ENCODE results near the gene NOL12.

The NOL12 gene

GRCh38 chr22:37696657-37697537 is 10.8 kb downstream of the NOL12 start, which contains the start of gene TRIOBP (continued):
- TF ChIP-seq, protein P1, sequence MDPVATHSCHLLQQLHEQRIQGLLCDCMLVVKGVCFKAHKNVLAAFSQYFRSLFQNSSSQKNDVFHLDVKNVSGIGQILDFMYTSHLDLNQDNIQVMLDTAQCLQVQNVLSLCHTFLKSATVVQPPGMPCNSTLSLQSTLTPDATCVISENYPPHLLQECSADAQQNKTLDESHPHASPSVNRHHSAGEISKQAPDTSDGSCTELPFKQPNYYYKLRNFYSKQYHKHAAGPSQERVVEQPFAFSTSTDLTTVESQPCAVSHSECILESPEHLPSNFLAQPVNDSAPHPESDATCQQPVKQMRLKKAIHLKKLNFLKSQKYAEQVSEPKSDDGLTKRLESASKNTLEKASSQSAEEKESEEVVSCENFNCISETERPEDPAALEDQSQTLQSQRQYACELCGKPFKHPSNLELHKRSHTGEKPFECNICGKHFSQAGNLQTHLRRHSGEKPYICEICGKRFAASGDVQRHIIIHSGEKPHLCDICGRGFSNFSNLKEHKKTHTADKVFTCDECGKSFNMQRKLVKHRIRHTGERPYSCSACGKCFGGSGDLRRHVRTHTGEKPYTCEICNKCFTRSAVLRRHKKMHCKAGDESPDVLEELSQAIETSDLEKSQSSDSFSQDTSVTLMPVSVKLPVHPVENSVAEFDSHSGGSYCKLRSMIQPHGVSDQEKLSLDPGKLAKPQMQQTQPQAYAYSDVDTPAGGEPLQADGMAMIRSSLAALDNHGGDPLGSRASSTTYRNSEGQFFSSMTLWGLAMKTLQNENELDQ (tag by site-specific recombination; IDR thresholded peaks at IDR 0.05; ENCODE audit: low read depth), result no peak
- TF ChIP-seq ZNF776 (tag by site-specific recombination; IDR thresholded peaks at IDR 0.05; ENCODE audit: borderline replicate concordance) (no peak), PRDM1 (tag by site-specific recombination; IDR thresholded peaks at IDR 0.05) (no peak), ZNF658 (tag by site-specific recombination; IDR thresholded peaks at IDR 0.05) (no peak), ZNF214 (tag by site-specific recombination; IDR thresholded peaks at IDR 0.05; ENCODE audit: borderline replicate concordance) (no peak), SP7 (tag by site-specific recombination; IDR thresholded peaks at IDR 0.05) (peak; percentile 41; the same call in 1 of the 2 replicates), ZNF169 (tag by site-specific recombination; IDR thresholded peaks at IDR 0.05) (no peak), ZNF175 (tag by site-specific recombination; IDR thresholded peaks at IDR 0.05) (no peak), ZNF521 (tag by site-specific recombination; IDR thresholded peaks at IDR 0.05) (no peak), BCL11B (tag by site-specific recombination; IDR thresholded peaks at IDR 0.05; ENCODE audit: low read depth) (no peak), ZNF677 (tag by site-specific recombination; IDR thresholded peaks at IDR 0.05) (no peak), ZBTB17 (tag by site-specific recombination; IDR thresholded peaks at IDR 0.05) (peak; percentile 81), ZNF266 (tag by site-specific recombination; IDR thresholded peaks at IDR 0.05; ENCODE audit: low read depth) (no peak), ZEB2 (tag by site-specific recombination; IDR thresholded peaks at IDR 0.05) (peak; percentile 62; the same call in 1 of the 2 replicates), ZBTB8A (tag by site-specific recombination; IDR thresholded peaks at IDR 0.05) (peak; percentile 89), TRIM28 (IDR thresholded peaks at IDR 0.05; ENCODE audit: borderline replicate concordance, low read length) (no peak), ZNF660 (tag by site-specific recombination; IDR thresholded peaks at IDR 0.05) (no peak), GLIS2 (tag by site-specific recombination; IDR thresholded peaks at IDR 0.05) (peak; percentile 90), ZNF16 (tag by site-specific recombination; IDR thresholded peaks at IDR 0.05; ENCODE audit: low read depth) (no peak), ZNF596 (tag by site-specific recombination; IDR thresholded peaks at IDR 0.05) (no peak), HOXA7 (CRISPR knock-in tag; IDR thresholded peaks at IDR 0.05; ENCODE audit: borderline replicate concordance) (no peak), SP3 (tag by site-specific recombination; IDR thresholded peaks at IDR 0.05) (peak; percentile 35; the same call in 1 of the 2 replicates), ZNF777 (tag by site-specific recombination; IDR thresholded peaks at IDR 0.05; ENCODE audit: borderline replicate concordance) (no peak), ZSCAN23 (tag by site-specific recombination; IDR thresholded peaks at IDR 0.05) (no peak), KLF10 (tag by site-specific recombination; IDR thresholded peaks at IDR 0.05) (0 out of 2 replicates have a peak, but pooled peaks have one; percentile 20), IKZF3 (tag by site-specific recombination; IDR thresholded peaks at IDR 0.05) (peak; percentile 61; the same call in 1 of the 2 replicates), ZNF624 (tag by site-specific recombination; IDR thresholded peaks at IDR 0.05) (no peak), ZBTB48 (tag by site-specific recombination; IDR thresholded peaks at IDR 0.05) (no peak), ZNF10 (tag by site-specific recombination; IDR thresholded peaks at IDR 0.05) (no peak), ZNF112 (tag by site-specific recombination; IDR thresholded peaks at IDR 0.05) (no peak), ZNF37A (tag by site-specific recombination; IDR thresholded peaks at IDR 0.05) (no peak), ZNF785 (tag by site-specific recombination; IDR thresholded peaks at IDR 0.05) (no peak), ZNF184 (tag by site-specific recombination; IDR thresholded peaks at IDR 0.05) (no peak)
- TF ChIP-seq, protein P2, sequence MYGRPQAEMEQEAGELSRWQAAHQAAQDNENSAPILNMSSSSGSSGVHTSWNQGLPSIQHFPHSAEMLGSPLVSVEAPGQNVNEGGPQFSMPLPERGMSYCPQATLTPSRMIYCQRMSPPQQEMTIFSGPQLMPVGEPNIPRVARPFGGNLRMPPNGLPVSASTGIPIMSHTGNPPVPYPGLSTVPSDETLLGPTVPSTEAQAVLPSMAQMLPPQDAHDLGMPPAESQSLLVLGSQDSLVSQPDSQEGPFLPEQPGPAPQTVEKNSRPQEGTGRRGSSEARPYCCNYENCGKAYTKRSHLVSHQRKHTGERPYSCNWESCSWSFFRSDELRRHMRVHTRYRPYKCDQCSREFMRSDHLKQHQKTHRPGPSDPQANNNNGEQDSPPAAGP (tag by site-specific recombination; IDR thresholded peaks at IDR 0.05), result peak; percentile 46; the same call in 1 of the 2 replicates
- TF ChIP-seq, protein P3, sequence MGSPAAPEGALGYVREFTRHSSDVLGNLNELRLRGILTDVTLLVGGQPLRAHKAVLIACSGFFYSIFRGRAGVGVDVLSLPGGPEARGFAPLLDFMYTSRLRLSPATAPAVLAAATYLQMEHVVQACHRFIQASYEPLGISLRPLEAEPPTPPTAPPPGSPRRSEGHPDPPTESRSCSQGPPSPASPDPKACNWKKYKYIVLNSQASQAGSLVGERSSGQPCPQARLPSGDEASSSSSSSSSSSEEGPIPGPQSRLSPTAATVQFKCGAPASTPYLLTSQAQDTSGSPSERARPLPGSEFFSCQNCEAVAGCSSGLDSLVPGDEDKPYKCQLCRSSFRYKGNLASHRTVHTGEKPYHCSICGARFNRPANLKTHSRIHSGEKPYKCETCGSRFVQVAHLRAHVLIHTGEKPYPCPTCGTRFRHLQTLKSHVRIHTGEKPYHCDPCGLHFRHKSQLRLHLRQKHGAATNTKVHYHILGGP (tag by site-specific recombination; IDR thresholded peaks at IDR 0.05), result no peak
- TF ChIP-seq, protein P4, sequence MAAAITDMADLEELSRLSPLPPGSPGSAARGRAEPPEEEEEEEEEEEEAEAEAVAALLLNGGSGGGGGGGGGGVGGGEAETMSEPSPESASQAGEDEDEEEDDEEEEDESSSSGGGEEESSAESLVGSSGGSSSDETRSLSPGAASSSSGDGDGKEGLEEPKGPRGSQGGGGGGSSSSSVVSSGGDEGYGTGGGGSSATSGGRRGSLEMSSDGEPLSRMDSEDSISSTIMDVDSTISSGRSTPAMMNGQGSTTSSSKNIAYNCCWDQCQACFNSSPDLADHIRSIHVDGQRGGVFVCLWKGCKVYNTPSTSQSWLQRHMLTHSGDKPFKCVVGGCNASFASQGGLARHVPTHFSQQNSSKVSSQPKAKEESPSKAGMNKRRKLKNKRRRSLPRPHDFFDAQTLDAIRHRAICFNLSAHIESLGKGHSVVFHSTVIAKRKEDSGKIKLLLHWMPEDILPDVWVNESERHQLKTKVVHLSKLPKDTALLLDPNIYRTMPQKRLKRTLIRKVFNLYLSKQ (tag by site-specific recombination; IDR thresholded peaks at IDR 0.05; ENCODE audit: borderline replicate concordance), result no peak
